ENCODE results near the gene LEP.
"Not testable (repeated sequence)": the region's sequence is repeated elsewhere in the genome, so short reads cannot be mapped to it uniquely, and the experiment has no call there.

The LEP gene

DNA sequence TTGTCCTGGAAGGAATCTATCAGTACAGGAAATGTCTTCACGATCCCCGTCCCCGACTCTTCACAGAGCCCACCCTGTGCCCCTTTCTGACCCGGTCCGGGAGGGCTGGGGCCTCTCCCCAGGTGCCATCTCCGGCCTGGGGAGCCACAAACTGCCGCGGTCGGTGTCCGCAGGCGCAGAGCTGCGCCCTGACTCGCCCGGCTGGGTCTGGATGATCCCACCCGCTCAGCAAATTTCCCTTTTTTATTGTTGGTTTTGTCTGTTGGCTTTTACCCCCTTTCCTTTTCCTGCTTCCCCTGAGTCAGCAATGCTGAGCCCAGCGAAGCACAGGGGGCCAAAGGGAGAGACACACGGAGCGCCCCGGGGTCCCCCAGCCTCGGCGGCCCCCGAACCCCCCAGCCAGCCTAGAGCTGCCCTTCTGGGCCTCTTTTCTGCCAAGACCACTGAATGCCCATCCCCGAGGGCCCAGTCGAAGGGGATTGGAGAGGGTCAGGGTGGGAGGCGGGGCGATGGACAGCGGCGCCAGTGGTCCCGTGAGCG lies 30.9 kb downstream of the LEP start:
- DNase-seq (ENCODE audit: low read depth in 2 of 2): no peak

DNA sequence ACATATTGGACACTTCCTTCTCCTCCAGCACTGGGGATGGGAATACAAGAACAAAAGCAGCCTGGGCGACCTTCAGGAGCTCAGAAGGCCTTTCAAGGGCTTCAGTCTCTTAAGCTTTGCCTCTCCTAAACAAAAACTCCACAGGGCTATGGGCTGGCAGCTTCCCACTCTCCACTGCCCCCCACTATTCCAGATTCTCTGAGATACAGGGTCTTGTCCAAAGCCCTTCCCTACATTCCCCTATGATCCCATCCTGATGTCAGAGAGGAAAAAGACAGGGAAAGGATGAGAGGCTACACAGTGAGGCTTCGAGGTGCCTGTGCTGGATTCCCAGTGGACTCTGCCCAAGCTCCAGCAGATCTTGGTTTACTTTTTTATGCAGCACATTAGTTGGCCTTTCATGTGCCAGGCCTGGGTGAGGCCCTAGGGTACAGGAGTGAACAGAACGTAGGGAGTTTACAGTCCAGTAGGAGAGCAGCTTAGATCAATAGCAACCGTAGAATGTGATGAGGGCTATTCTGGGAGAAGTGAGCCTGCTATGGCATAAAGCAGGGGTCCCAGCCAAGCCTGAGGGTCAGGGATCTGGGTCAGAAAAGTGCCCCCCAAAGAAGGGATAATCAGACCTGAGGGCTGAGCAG lies 33.3 kb downstream of the LEP start:
- no peak for DNase-seq (ENCODE audit: low read depth in 2 of 2)

DNA sequence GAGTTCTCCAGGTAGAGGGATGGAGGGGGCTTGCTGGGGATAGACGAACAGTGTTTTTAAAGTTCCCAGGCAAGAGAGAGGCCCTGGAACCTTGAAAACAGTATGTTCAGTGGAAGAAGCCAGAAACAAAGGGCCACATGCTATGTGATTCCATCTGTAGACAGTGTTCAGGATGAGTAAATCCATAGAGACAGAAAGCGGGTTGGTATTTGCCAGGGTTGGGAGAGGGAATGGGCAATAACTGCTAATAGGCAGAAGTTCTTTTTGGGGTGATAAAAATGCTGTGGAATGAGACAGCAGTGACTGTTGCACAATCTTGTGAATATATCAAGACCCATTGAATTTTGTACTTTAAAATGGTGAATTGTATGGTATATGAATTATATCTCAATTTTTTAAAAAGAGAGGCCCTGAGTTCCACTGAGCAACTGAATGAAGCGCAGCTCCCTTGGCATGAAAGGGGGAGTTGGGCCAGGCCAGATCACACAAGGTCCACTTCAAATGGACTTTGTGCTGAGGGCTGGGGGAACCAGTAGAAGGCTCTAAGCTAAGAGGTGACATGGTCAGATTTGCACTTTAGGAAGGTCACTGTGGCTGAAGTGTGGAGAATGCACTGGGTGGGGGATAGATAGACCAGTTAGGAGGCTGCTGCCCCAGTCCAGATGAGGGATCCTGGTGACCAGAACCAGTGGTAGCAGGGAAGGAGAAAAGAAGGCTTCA lies 34.0 kb downstream of the LEP start:
- no peak for DNase-seq (ENCODE audit: low read depth in 2 of 2)

DNA sequence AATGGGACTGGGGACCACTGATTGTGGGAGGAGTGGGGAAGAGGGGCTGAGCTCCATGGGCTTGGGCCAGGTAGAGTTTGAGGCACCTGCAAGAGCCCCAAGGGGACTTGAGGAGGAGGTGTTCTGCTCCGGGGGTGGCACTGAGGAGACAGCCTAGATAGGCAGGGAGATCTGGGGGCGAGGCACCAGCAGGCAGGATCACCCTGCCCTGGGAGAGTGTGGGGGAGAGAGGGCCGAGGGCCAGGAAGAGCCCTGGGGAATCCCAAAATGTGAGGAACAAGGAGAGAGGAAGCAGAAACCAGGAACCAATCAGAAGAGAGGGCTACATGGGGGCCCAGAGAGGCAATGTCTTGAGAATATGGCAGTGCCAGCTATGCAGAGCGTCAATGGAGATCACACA lies 34.6 kb downstream of the LEP start:
- DNase-seq (ENCODE audit: low read depth in 2 of 2): no peak

DNA sequence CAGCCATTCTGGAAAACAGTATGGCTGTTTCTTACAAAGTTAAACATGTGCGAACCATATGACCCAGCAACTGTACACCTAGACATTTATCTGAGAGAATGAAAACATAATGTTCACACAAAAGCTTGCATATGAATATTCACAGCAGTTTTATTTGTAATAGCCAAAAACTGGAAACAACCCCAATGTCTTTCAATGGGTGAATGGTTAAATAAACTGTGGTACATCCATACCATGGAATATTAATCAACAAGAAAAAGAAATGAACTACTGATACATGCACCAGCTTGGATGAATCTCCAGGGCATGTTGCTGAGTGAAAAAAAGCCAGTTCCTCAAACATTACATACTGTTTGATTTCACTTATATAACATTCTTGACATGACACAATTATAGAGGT lies 37.3 kb downstream of the LEP start:
- DNase-seq (ENCODE audit: low read depth in 2 of 2): no peak

DNA sequence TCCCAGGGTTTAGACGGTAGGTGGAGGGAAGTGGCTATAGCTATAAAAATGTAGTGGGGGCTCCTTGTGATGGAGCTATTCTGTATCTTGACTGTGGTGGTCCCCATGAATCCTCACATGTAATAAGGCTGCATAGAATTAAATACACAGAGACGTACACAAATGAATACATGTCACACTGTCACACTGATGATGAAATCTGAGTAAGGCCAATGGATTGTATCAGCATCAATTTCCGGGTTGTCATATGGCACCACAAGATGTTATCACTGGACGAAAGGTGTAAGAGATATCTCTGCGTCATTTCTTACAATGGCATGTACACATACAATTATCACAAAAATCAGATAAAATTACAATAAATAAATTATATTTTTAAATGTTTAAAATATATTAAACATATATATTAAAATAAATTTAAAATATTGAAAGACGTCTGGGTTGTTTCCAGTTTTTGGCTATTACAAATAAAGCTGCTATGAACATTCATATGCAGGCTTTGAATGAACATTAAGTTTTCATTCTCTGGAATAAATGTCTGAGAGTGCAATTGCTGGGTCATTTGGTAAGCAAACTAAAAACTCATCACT lies 38.1 kb downstream of the LEP start:
- no peak for DNase-seq (ENCODE audit: low read depth in 2 of 2)

DNA sequence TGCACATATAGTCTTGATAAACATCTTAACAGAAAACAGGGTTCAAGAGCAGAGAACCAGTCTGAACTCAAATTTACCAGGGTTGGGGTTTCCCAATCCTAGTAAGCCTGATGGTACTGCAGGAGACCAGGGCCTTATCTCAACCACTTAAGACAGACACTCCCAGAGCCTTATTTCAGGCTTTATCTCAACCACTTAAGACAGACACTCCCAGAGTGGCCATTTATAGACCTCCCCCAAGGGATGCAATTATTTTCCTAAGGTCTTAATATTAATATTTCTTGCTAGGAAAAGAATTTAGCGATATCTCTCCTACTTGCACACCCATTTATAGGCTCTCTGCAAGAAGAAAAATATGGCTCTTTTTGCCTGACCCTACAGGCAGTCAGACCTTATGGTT lies 39.4 kb downstream of the LEP start:
- not testable (repeated sequence) for DNase-seq (ENCODE audit: low read depth in 2 of 2)

DNA sequence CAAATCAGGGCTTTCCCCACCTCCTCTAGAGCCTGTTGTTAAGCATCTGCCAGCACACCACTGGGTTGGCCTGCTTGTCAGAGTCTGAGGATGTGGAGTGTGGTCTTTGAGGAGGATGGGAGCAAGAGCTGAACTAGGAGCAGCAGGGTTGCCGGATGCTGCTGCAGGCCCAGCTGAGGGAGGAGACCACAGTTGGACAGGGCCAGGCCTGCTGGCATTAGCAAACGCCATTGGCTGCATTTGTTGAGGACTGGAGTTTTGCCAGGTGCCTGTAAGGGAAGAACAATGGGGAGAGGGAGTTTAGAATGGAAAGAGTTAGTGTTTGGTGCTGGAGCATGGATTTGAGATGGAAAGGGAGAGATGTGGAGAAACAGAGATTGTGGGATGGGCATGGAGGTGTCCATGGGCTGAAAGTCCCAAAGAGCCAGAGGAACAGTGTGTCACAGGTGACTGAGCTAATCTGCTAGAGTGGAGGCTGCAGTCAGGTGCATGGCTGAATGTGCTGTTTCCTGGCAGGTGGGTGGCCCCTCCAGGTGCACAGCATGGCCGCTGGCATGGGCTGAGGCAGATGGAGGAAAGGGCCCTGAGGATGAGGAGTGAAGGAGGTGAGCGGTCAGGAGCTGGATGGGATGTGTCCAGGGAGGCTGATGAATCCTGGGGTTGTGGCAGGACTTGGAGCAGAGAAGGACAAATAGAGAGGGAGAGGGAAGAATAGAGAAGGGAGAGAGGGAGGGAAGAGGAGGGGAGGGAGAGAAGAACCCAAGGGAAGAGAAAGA lies 40.7 kb downstream of the LEP start:
- no peak for DNase-seq (ENCODE audit: low read depth in 2 of 2)

DNA sequence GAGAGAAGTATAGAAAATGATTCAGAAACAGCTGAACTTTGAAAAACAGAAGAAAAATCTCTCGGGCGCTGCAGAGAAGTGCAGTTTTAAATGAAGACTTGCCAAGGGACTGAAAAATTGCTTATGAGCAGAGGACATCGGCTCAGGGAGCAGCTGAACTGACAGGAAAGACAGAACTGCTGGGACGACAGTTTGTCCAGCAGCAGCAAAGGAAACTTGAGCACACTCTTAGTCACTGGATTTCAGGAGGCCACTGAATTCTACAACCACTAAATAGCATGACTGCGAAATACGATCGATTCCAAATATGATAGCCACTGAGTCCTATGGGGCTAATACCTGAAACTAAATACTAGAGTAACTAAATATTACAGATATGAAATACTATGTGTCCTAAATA lies 43.0 kb downstream of the LEP start:
- DNase-seq (ENCODE audit: low read depth in 2 of 2): no peak

DNA sequence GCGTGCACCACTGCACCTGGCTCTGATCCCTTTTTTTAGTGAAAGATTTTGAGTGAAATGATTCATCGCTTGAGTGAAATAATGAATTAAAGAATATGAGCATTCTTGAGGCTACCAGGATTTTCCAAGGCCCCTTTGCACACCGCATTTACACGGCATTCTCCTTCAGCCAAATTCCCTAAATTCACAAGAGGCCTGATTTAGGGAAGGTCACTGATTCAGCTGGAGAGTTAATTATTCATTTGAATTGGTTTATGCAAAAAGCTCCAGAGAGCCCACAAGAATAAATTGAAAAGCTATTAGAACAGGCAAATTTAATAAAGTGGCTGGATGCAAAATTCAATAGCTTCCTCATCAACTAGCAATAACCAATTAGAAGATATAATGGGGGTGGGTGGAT lies 46.5 kb downstream of the LEP start:
- DNase-seq (ENCODE audit: low read depth in 2 of 2): no peak

DNA sequence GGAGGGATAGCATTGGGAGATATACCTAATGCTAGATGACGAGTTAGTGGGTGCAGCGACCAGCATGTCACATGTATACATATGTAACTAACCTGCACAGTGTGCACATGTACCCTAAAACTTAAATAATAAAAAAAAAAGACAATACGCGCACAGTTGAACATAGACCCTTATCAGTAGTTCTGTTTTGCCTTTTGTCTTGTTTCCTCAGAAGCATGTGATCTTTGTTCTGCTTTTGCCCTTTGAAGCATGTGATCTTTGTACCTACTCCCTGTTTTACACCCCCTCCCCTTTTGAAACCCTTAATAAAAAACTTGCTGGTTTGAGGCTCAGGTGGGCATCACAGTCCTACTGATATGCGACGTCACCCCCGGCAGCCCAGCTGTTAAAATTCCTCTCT lies 56.9 kb downstream of the LEP start:
- DNase-seq (ENCODE audit: low read depth in 2 of 2): not testable (repeated sequence)

DNA sequence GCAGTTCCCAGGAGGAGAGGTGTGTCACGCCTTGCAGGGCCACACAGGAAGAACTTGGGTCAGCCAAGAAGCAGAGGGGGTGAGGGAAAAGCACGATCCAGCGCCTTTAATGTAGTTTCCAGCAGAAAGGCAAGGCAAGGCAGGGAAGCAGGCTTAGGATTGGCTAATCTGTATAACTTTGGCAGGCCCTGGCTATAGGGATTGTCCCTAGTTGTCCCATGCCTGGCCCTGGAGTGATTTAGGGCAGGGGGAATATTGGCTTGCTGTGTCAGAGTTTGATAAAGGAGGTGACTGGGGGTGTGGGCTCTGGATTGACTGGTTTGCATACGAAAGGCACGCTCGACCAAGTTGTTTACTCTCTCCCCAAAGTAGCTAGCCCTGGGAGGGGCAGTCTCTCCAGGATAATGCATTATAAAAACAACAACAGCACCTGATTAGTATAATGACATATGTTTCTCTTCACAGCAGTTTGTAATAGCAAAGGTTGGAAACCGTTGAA lies 58.1 kb downstream of the LEP start:
- no peak for DNase-seq (ENCODE audit: low read depth in 2 of 2)

DNA sequence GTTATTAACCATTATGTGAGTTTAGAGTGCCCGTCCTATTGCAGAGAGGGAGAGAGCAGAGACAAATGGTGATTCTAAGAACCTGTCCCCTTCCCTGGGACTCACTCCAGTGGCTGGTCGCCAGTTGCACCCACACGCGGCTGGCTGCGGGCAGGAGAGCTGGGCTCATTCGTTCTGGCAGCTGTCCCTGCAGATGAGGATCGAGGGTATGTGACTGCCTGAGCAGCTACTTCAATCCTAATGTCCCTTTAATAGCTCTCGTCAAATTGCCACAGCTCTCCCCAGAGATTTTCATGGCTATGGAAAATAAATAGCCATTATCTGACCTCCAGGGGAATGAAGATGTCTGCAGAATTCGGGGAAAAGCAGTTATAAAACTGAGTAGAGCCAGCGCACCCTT lies 61.1 kb downstream of the LEP start:
- DNase-seq (ENCODE audit: low read depth in 2 of 2): no peak

DNA sequence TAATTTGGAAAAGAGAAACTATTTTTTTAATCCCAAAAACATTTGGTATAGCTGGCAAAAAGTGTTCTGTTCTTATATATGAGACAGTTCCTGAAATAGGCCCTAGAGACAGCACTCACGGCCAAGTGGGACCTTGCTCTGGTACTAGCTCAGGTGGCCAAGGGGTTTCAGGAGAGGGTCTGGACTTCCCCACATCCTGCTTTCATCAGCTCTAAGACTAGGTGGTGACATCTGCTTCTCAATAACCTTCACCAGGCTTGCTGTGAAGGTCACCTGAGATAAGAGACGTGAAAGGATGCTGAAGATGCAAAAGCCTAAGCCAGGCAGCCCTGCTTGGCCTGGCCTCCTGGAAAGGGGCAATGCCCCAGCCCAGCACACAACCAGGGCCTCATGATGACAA lies 62.1 kb downstream of the LEP start:
- DNase-seq (ENCODE audit: low read depth in 2 of 2): no peak

DNA sequence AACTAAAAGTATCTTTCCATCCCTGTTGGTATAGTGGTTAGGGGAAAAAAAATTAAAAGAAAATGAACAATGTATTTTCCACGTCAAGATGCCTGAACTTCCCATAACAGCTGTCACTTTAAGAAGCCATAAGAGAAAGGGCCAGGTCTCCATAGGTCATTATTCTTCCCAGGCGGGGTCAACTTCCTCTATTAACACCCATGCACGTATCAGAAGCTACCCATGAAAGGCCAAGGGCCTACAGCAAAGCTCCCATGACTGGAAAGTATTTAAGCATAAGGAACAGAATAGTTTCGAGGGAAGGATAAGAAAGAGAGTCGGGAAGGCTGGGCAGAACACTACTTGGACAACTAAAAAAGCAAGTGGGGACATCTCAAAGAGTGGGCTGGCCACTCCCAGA lies 62.6 kb downstream of the LEP start:
- DNase-seq (ENCODE audit: low read depth in 2 of 2): no peak

DNA sequence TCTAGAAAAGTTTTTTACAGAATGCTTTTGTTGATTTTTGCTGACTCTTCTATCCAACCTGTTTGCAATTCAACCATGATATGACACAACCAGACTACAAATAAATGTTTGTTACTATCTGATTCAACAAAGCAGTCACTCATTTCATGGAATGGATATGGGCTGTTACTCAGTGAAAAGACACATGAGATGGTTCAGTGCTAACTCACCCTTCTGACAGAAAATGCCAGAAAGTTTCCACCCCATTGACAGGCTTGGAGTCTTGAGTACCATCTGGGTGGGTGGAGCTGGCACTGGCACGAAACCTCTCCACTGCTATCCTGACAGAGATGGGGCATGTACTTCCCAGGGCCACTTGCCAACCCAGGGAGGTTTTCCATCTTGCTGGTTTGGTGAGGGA lies 63.1 kb downstream of the LEP start:
- DNase-seq (ENCODE audit: low read depth in 2 of 2): no peak

DNA sequence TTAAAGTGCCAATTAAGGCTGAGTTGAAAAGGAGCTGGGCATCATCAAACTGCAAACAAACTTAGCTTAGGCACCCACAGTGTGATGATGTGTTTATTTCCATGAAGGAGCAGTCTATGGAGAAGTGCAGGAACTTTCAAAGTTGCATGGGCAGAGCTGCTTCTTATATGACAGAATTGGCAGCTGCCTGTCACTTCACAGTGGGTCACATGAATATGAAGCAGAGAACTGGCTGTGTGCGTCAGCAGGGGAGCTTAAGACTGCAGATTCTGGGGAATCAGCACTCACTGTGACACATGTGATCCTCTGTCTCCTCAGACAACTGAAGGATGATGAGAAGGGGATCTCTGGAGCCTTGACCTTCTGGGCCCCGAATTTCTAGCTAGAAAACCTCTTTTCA lies 66.0 kb downstream of the LEP start:
- no peak for DNase-seq (ENCODE audit: low read depth in 2 of 2)

Measured in fibroblast of skin of left biceps (primary cell).